NCI-H1092 treated with DMSO at 0.1 percent for 48 hours (cell line): Measurements from ENCODE around the gene ACHE.
A peak's percentile ranks its signal among the peaks of the same experiment; 100 is the strongest.
"Not testable (repeated sequence)": the region's sequence is repeated elsewhere in the genome, so short reads cannot be mapped to it uniquely, and the experiment has no call there.

ENCODE experiments used
- DNase-seq: peaks from one replicate; lab custom pipeline; 2025; lab: John Stamatoyannopoulos, UW

The ACHE gene

GRCh38 chr7:100861616-100861985 is 34.1 kb downstream of the ACHE start:
- DNase-seq: no peak

GRCh38 chr7:100860702-100861615 is 34.7 kb downstream of the ACHE start:
- no peak for DNase-seq

- no peak for DNase-seq
These were observed 35.8 kb downstream of the ACHE start for GRCh38 chr7:100859856-100860255.

- no peak for DNase-seq
These were observed 38.8 kb downstream of the ACHE start for GRCh38 chr7:100856871-100857282.

- peak; percentile 34 for DNase-seq
These were observed 40.2 kb downstream of the ACHE start for GRCh38 chr7:100855515-100855914.

GRCh38 chr7:100854899-100855298 is 40.8 kb downstream of the ACHE start:
- not testable (repeated sequence) for DNase-seq

GRCh38 chr7:100854146-100854895 is 41.4 kb downstream of the ACHE start:
- no peak for DNase-seq

GRCh38 chr7:100852048-100852872 is 43.4 kb downstream of the ACHE start, which contains the start of gene SLC12A9:
TSS of gene SLC12A9 (plus strand) at chr7:100852713. CDS start at chr7:100854198, 1,485 bp downstream.
- peak; percentile 92 for DNase-seq

GRCh38 chr7:100847360-100847759 is 48.3 kb downstream of the ACHE start:
- DNase-seq: no peak

GRCh38 chr7:100840470-100841100 is 55.1 kb downstream of the ACHE start:
- no peak for DNase-seq
